ENCODE data around the gene NR3C2.

NR3C2 gene

GRCh38 chr4:148341980-148342800 is 100.0 kb downstream of the NR3C2 start:
- Histone ChIP-seq H3K9me2 (ENCODE audit: low read depth, low read length) (no peaks in the 10 kb centered on the region), H3K27ac (ENCODE audit: low read depth, low read length, poor library complexity, severe bottlenecking) (no peak overlapping the region), H3K79me2 (ENCODE audit: insufficient read depth, low read length) (0 out of 2 replicates have a peak, but pooled peaks cover 4% of the 10 kb centered on the region), H3K9me3 (ENCODE audit: low read length) (no peaks in the 10 kb centered on the region), H3K4me1 (ENCODE audit: insufficient read depth, low read length, severe bottlenecking) (peaks cover 8% of the 10 kb centered on the region), H3K4me2 (ENCODE audit: low read length) (no peak overlapping the region; the same call in 1 of the 2 replicates), H4K20me1 (ENCODE audit: insufficient read depth, low read length) (no peaks in the 10 kb centered on the region), H3K4me3 (ENCODE audit: low read depth, low read length, poor library complexity, severe bottlenecking) (peak overlapping the region; percentile 20), H3K9ac (ENCODE audit: low read length) (no peak overlapping the region), H3K27me3 (ENCODE audit: insufficient read depth, low read length) (no peaks in the 10 kb centered on the region), H3K36me3 (ENCODE audit: insufficient read depth, low read length) (no peaks in the 10 kb centered on the region), H2AFZ (ENCODE audit: low read length) (no peak overlapping the region), H3F3A (ENCODE audit: insufficient read depth, low read length) (no peaks in the 10 kb centered on the region)
- TF ChIP-seq, protein P1, sequence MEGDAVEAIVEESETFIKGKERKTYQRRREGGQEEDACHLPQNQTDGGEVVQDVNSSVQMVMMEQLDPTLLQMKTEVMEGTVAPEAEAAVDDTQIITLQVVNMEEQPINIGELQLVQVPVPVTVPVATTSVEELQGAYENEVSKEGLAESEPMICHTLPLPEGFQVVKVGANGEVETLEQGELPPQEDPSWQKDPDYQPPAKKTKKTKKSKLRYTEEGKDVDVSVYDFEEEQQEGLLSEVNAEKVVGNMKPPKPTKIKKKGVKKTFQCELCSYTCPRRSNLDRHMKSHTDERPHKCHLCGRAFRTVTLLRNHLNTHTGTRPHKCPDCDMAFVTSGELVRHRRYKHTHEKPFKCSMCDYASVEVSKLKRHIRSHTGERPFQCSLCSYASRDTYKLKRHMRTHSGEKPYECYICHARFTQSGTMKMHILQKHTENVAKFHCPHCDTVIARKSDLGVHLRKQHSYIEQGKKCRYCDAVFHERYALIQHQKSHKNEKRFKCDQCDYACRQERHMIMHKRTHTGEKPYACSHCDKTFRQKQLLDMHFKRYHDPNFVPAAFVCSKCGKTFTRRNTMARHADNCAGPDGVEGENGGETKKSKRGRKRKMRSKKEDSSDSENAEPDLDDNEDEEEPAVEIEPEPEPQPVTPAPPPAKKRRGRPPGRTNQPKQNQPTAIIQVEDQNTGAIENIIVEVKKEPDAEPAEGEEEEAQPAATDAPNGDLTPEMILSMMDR (IDR thresholded peaks at IDR 0.05; ENCODE audit: low read length), result no peak
- no peak for TF ChIP-seq EZH2 (IDR thresholded peaks at IDR 0.05; ENCODE audit: borderline replicate concordance, low read length)

DNA sequence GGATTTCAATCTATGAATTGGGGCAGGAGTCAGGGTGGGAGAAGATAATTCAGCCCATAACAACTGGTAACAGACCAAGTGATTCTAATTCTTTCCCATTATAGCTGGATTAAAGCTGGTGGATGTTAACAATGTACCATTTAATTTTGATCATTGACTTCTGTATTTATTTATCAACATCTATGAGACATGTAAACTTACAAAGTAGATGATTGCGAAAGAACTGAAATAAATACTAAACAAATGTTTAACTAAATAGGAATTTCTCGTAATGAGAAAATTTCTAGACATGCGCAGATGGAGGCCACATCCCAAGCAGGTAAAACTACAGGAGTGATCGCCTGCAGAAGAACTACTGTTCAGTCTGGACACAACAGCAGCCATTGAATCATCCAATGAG is 107.1 kb downstream of the NR3C2 start:
- H3K27me3 ChIP-seq (ENCODE audit: insufficient read depth, low read length), result no peaks in the 10 kb centered on the region
- no peaks in the 10 kb centered on the region for H3K36me3 ChIP-seq (ENCODE audit: insufficient read depth, low read length)
- H2AFZ ChIP-seq (ENCODE audit: low read length), result no peak overlapping the region
- no peaks in the 10 kb centered on the region for H3K9me3 ChIP-seq (ENCODE audit: low read length)
- H3K9me2 ChIP-seq (ENCODE audit: low read depth, low read length), result no peaks in the 10 kb centered on the region
- no peak overlapping the region for H3K4me2 ChIP-seq (ENCODE audit: low read length)
- no peak overlapping the region for H3K4me3 ChIP-seq (ENCODE audit: low read depth, low read length, poor library complexity, severe bottlenecking)
- no peaks in the 10 kb centered on the region for H3K4me1 ChIP-seq (ENCODE audit: insufficient read depth, low read length, severe bottlenecking)
- H3F3A ChIP-seq (ENCODE audit: insufficient read depth, low read length), result no peaks in the 10 kb centered on the region
- TF ChIP-seq, protein P1 (IDR thresholded peaks at IDR 0.05; ENCODE audit: low read length), result no peak
- no peak for TF ChIP-seq EZH2 (IDR thresholded peaks at IDR 0.05; ENCODE audit: borderline replicate concordance, low read length)
- no peak overlapping the region for H3K9ac ChIP-seq (ENCODE audit: low read length)
- H3K79me2 ChIP-seq (ENCODE audit: insufficient read depth, low read length), result no peaks in the 10 kb centered on the region
- H4K20me1 ChIP-seq (ENCODE audit: insufficient read depth, low read length), result no peaks in the 10 kb centered on the region
- H3K27ac ChIP-seq (ENCODE audit: low read depth, low read length, poor library complexity, severe bottlenecking), result no peak overlapping the region

- Histone ChIP-seq H3K79me2 (ENCODE audit: insufficient read depth, low read length) (no peaks in the 10 kb centered on the region), H3K36me3 (ENCODE audit: insufficient read depth, low read length) (no peaks in the 10 kb centered on the region), H3K9me3 (ENCODE audit: low read length) (no peaks in the 10 kb centered on the region), H3F3A (ENCODE audit: insufficient read depth, low read length) (no peaks in the 10 kb centered on the region), H3K4me2 (ENCODE audit: low read length) (no peak overlapping the region), H3K4me3 (ENCODE audit: low read depth, low read length, poor library complexity, severe bottlenecking) (no peak overlapping the region), H3K4me1 (ENCODE audit: insufficient read depth, low read length, severe bottlenecking) (no peaks in the 10 kb centered on the region), H3K9me2 (ENCODE audit: low read depth, low read length) (no peaks in the 10 kb centered on the region), H2AFZ (ENCODE audit: low read length) (no peak overlapping the region), H3K27me3 (ENCODE audit: insufficient read depth, low read length) (no peaks in the 10 kb centered on the region), H3K9ac (ENCODE audit: low read length) (no peak overlapping the region), H4K20me1 (ENCODE audit: insufficient read depth, low read length) (no peaks in the 10 kb centered on the region), H3K27ac (ENCODE audit: low read depth, low read length, poor library complexity, severe bottlenecking) (no peak overlapping the region)
- TF ChIP-seq EZH2 (IDR thresholded peaks at IDR 0.05; ENCODE audit: borderline replicate concordance, low read length), result no peak
- TF ChIP-seq, protein P1 (IDR thresholded peaks at IDR 0.05; ENCODE audit: low read length), result no peak
Measured at GRCh38 chr4:148333265-148333664, 108.9 kb downstream of the NR3C2 start.

Data from OCI-LY1 (cell line).